Loucy (cell line): ENCODE data around the gene CS.

Experiments
- H2AFZ ChIP-seq: fragments of 200-600 bp; sonication (generic); 2 replicates; pipeline ENCODE4 v1.6.0; 2016; ENCODE audit warnings: antibody characterized with exemption, mild to moderate bottlenecking, low read length, moderate library complexity
- H3F3A ChIP-seq: fragments of 200-600 bp; 2 replicates; pipeline ENCODE4 v1.6.0; 2016; ENCODE audit warnings: antibody characterized with exemption, low read depth, mild to moderate bottlenecking
- H3K27me3 ChIP-seq: fragments of 200-600 bp; sonication (generic); 2 replicates; pipeline ENCODE4 v1.6.1; 2014; ENCODE audit warnings: low read length, mild to moderate bottlenecking; ENCODE audit not compliant: insufficient read depth, poor library complexity, severe bottlenecking
- H3K36me3 ChIP-seq: fragments of 200-600 bp; sonication (generic); 2 replicates; pipeline ENCODE4 v1.6.1; 2016; ENCODE audit warnings: low read length; ENCODE audit not compliant: insufficient read depth
- H3K4me1 ChIP-seq: fragments of 200-600 bp; sonication (generic); 2 replicates; pipeline ENCODE4 v1.5.1; 2014; ENCODE audit warnings: low read length, mild to moderate bottlenecking; ENCODE audit not compliant: insufficient read depth, poor library complexity, severe bottlenecking
- H3K4me2 ChIP-seq: fragments of 200-600 bp; sonication (generic); 2 replicates; pipeline ENCODE4 v1.6.0; 2014; ENCODE audit warnings: antibody characterized with exemption, low read length, low read depth, mild to moderate bottlenecking; ENCODE audit not compliant: poor library complexity, severe bottlenecking
- H3K4me3 ChIP-seq: fragments of 200-600 bp; sonication (generic); 2 replicates; pipeline ENCODE4 v1.5.1; 2014; ENCODE audit warnings: low read length, mild to moderate bottlenecking, mixed read lengths; ENCODE audit not compliant: poor library complexity, severe bottlenecking
- H3K79me2 ChIP-seq: fragments of 200-600 bp; sonication (generic); 2 replicates; pipeline ENCODE4 v1.6.1; 2014; ENCODE audit warnings: low read length; ENCODE audit not compliant: insufficient read depth
- H3K9ac ChIP-seq: fragments of 200-600 bp; sonication (generic); 2 replicates; pipeline ENCODE4 v1.6.0; 2014; ENCODE audit warnings: mild to moderate bottlenecking, low read depth, low read length, moderate library complexity; ENCODE audit not compliant: poor library complexity, severe bottlenecking
- H3K9me2 ChIP-seq: fragments of 200-600 bp; sonication (generic); replicated peaks from 2 replicates; pipeline ENCODE4 v1.6.1; 2016; ENCODE audit warnings: low read depth, low read length, mixed read lengths
- H3K9me3 ChIP-seq: fragments of 200-600 bp; sonication (generic); 2 replicates; pipeline ENCODE4 v1.6.1; 2014; ENCODE audit warnings: mild to moderate bottlenecking, antibody characterized with exemption, low read length, low read depth; ENCODE audit not compliant: insufficient read depth
- H4K20me1 ChIP-seq: fragments of 200-600 bp; sonication (generic); 2 replicates; pipeline ENCODE4 v1.6.0; 2014; ENCODE audit warnings: antibody characterized with exemption, low read length, mild to moderate bottlenecking; ENCODE audit not compliant: insufficient read depth, poor library complexity, severe bottlenecking
- EZH2phosphoT487 ChIP-seq: fragments of 200-600 bp; IDR thresholded peaks from 2 replicates; pipeline ENCODE4 v1.6.1; 2018; ENCODE audit warnings: antibody characterized with exemption, mild to moderate bottlenecking, moderate library complexity, borderline replicate concordance
- TF ChIP-seq, protein P1 (sequence below): fragments of 200-600 bp; sonication (generic); conservative IDR thresholded peaks from 2 replicates; pipeline ENCODE4 v1.5.1; 2014; ENCODE audit warnings: mild to moderate bottlenecking, antibody characterized with exemption, low read length

Gene CS

DNA sequence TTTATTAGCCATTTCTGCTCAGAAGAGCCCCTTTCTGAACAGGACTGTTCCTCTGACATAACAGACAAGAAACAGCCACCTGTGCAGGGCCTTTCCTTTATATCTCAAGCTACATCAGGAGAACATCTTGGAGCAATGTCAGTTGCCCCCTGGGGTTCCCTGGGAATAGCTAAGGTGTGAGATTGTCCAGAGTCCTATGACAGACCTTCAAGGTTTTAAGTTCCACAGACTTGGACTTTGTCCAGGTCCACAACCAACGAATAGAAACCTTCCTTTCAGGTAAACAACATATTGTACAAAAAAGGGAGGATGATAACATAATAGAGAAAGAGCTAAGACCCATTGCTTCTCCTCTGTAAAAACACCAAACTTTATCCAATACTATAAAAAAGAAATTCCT lies 41.5 kb upstream of the CS start:
- Histone ChIP-seq H3K9me2 (no peaks in the 10 kb centered on the region), H3K4me3 (no peak overlapping the region), H3K36me3 (peaks cover 13% of the 10 kb centered on the region; the same call in 1 of the 2 replicates), H3K4me1 (peaks cover 4% of the 10 kb centered on the region), H2AFZ (no peak overlapping the region), H3K9me3 (no peaks in the 10 kb centered on the region), H4K20me1 (no peaks in the 10 kb centered on the region), H3K9ac (no peak overlapping the region), H3F3A (no peaks in the 10 kb centered on the region), H3K27me3 (no peaks in the 10 kb centered on the region), H3K4me2 (no peak overlapping the region), H3K79me2 (no peaks in the 10 kb centered on the region)
- TF ChIP-seq, protein P1, sequence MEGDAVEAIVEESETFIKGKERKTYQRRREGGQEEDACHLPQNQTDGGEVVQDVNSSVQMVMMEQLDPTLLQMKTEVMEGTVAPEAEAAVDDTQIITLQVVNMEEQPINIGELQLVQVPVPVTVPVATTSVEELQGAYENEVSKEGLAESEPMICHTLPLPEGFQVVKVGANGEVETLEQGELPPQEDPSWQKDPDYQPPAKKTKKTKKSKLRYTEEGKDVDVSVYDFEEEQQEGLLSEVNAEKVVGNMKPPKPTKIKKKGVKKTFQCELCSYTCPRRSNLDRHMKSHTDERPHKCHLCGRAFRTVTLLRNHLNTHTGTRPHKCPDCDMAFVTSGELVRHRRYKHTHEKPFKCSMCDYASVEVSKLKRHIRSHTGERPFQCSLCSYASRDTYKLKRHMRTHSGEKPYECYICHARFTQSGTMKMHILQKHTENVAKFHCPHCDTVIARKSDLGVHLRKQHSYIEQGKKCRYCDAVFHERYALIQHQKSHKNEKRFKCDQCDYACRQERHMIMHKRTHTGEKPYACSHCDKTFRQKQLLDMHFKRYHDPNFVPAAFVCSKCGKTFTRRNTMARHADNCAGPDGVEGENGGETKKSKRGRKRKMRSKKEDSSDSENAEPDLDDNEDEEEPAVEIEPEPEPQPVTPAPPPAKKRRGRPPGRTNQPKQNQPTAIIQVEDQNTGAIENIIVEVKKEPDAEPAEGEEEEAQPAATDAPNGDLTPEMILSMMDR: no peak
- TF ChIP-seq EZH2phosphoT487: no peak

DNA sequence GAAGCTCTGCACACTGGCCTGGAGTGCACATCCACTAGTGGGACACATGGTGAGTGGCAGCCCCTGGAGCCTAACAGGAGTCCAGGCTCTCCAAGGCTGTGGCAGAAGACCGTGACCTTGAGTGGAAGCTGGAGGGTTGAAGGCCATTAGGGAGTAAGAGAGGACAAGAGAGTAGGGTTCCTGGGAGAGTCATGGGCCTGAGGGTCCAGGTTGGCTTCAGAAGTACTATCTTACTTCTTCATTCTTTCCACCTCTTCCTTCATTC lies 39.0 kb upstream of the CS start:
- TF ChIP-seq, protein P1: no peak
- no peak for TF ChIP-seq EZH2phosphoT487
- Histone ChIP-seq H3K4me2 (no peak overlapping the region), H3K9me2 (no peaks in the 10 kb centered on the region), H2AFZ (no peak overlapping the region), H3F3A (no peaks in the 10 kb centered on the region), H3K27me3 (no peaks in the 10 kb centered on the region), H4K20me1 (no peaks in the 10 kb centered on the region), H3K9me3 (no peaks in the 10 kb centered on the region), H3K4me1 (peaks cover 12% of the 10 kb centered on the region), H3K9ac (no peak overlapping the region), H3K4me3 (no peak overlapping the region), H3K36me3 (peaks cover 5% of the 10 kb centered on the region; the same call in 1 of the 2 replicates), H3K79me2 (peaks cover 6% of the 10 kb centered on the region; the same call in 1 of the 2 replicates)

DNA sequence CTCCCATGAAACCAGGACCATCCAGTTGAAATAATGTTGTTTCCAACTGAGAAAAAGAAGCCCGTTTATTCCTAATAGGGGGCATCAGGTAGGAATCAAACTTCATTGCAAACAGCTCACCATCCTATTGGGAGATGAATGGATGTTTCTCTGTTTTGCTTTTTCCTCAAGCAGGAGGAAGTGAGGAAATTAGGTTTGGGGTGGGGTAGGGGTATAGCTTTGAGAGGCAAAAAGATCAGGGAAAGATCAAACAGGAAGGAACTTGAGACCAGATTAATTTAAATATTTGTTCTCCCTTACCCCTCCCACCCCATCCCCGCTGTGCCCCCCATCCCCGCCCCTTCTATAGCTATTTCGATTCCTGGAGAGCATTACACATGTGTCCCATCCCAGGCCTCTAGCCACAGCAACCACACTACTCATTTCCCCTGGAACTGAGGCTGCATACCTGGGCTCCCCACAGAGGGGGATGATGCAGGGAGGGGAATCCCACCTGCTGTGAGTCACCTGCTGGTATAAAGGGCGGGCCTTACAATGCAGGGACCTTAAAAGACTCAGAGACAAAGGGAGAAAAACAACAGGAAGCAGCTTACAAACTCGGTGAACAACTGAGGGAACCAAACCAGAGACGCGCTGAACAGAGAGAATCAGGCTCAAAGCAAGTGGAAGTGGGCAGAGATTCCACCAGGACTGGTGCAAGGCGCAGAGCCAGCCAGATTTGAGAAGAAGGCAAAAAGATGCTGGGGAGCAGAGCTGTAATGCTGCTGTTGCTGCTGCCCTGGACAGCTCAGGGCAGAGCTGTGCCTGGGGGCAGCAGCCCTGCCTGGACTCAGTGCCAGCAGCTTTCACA lies 38.4 kb upstream of the CS start, which contains the start of gene IL23A:
Gene IL23A, plus strand, starts transcription at position 577 of the 850 bp plus-strand sequence. Its CDS starts 161 bp downstream, at position 738.
- H3K9ac ChIP-seq: no peak within 1 kb of the TSS

More for the DNA sequence above, 38.4 kb upstream of the CS start, which contains the start of gene IL23A:
- Histone ChIP-seq H3K4me3 (no peak within 1 kb of the TSS), H3K4me1 (peaks cover 12% of the 10 kb centered on the region), H3K9me3 (no peaks in the 10 kb centered on the region), H3K9me2 (no peaks in the 10 kb centered on the region), H2AFZ (no peak within 1 kb of the TSS), H3F3A (no peaks in the 10 kb centered on the region), H4K20me1 (no peaks in the 10 kb centered on the region), H3K4me2 (no peak within 1 kb of the TSS), H3K79me2 (peaks cover 6% of the 10 kb centered on the region; the same call in 1 of the 2 replicates), H3K27me3 (no peaks in the 10 kb centered on the region), H3K36me3 (no peaks in the 10 kb centered on the region)
- no peak for TF ChIP-seq EZH2phosphoT487
- TF ChIP-seq, protein P1: no peak
